DMS153 treated with DMSO at 0.1 percent for 48 hours (cell line): ENCODE results near the gene MNAT1.
"Not testable (repeated sequence)": the region's sequence is repeated elsewhere in the genome, so short reads cannot be mapped to it uniquely, and the experiment has no call there.

ENCODE experiments used
- DNase-seq: peaks from one replicate; lab custom pipeline; 2025; ENCODE audit not compliant: unreplicated experiment; lab: John Stamatoyannopoulos, UW

Gene MNAT1

DNA sequence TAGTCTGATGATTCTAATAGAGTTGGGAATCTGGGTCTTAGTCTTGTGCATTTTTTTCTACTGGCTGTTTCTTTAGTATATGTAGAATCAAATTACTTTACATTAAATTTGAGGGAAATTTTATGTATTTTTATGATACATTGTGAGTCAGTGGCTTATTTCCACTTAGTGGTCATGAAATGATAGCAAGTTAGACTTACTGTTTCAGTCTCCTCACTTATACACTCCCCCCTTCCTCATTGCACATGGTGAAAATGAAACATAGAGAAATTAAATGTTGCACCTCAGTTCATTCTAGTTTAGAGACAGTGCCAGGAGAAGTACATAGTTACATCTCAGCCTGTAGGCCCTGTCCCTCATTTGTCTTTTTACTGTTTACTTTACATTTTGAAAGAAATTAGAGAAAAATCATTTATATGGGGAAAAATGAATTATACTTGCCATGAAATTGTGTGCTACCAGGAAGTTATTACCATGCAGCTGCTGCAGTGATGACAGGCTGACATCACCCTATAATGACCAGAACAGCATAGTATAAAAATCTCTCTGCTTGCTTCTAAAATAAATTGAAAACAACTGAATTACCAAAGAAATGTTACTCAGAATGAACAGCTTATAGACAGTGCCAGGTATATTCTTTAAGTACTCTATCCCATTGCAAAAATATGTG, 133.1 kb downstream of the MNAT1 start:
- no peak for DNase-seq

DNA sequence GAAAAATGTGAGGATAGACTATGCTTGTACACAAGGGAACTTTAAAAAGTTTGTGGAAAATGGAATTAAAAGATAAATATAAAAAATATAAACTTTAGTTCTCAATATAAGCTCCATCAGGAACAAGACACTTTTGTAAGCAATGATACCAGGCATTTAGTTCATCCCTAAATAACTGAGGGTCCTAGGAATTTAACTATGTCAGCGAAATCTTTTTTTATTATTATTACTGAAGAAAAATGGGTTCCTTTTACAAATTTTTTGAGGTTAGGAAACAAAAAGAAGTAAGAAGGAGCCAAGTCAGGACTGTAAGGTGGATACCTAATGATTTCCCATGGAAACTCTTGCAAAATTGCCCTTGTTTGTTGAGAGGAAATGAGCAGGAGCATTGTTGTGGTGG, 143.6 kb downstream of the MNAT1 start:
- no peak for DNase-seq

DNA sequence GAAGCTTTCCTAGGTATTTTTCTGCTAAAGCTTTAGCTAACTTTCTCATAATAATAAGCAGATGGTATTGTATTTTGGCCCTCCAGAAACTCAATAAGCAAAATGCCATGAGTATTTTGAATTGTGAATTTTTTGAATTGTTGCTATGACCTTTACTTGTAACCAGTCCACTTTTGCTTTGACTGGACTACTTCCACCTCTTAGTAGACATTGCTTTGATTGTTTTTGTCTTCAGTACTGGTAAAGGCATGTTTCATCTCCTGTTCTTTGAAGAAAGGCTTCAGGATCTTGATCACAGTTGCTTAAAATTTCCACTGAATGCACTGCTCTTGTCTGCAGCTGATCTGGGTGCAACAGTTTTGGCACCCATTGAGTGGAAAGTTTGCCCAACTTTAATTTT, 144.0 kb downstream of the MNAT1 start:
- DNase-seq, result no peak

DNA sequence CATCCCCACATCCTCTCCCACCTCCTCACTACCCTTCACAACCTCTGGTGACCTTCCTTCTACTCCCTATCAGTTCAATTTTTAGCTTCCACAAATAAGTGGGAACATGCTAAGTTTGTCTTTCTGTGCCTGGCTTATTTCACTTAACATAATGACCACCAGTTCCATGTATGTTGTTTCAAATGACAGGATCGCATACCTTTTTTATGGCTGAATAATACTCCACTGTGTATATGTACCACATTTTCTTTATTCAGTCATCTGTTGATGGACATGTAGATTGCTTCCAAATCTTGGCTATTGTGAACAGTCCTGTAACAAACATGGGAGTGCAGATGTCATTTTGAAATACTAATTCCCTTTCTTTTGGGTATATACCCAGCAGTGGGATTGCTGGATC, 147.7 kb downstream of the MNAT1 start:
- no peak for DNase-seq

DNA sequence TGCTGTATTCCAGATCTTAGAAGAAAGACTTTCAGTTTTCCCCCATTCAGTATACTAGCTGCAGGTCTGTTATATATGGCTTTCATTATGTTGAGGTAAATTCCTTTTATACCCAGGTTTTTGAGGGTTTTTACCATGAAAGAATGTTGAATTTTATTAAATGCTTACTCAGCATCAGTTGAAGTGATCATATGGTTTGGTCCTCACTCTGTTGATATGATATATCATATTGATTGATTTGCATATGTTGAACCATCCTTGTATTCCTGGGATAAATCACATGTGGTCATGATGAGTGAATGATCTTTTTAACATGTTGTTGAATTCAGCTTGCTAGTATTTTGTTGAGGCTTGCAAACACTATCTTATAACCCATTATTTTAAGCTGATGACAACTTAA, 149.6 kb downstream of the MNAT1 start:
- no peak for DNase-seq

DNA sequence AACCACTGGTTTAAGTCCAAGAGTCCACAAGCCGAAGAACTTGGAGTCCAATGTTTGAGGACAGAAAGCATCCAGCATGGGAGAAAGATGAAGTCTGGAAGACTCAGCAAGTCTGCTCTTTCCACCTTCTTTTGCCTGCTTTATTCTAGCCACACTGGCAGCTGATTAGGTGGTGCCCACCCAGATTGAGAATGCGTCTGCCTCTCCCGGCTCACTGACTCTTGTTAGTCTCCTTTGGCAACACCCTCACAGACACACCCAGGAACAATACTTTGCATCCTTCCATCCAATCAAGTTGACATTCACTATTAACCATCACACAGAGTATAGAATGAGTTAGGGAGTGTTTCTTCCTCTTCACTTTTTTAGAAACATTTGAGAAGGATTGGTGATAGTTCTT, 156.1 kb downstream of the MNAT1 start:
- not testable (repeated sequence) for DNase-seq

DNA sequence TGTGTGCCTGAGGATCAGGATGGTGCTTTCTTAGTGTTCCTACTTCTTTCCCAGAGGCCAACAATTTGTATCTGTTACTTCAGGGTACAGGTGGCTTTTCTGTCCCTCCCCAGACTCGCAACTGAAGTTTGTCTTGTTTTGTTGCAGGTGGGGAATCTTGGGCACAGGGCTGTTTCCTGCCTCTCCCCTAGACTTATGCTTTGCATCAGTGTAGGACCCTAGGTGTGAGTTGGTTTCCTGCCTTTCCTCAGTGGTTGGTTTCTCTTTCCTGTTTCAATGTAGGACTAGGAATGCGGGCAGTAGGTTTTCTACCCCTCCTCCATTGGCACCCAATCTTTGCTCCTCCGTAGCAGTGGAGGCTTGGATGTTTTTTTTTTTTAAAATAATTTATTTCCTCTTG, 159.3 kb downstream of the MNAT1 start:
- DNase-seq, result no peak

DNA sequence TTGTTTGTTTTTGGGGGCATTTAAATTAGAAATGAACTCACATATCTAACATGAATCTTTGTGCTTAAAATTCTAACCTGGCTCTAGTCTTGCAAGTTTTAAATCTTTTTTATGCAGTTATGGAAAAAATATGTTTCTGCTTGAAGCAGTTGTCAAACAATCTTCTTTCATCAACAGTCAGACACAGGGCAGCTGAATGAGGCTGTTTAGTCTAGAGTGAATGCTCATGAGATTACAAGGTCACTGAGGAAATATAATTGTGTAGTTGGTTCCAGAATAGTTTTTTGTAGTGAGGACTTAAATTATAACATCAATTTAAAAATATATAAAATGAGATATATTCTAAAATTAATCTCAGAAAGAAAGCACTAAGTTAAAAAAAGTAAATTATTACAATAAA, 169.8 kb downstream of the MNAT1 start:
- no peak for DNase-seq

DNA sequence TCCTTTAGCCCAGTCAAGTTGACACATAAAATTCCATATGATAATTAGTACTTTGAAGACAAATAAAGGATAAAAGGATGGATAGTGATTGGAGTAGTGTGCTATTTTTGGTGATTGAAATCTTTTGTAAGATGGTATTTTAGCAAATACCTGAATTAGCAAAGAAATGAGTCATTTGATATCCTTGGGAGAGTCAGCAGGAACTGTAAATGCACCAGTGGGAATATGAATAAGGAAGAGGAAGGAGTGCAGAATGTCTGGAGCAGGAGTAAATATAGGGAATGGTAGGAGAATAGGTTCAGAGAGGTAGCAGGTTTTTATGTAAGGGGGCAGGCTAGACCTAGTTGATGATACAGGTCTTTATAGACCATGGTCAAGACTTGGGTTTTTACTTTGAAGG, 171.4 kb downstream of the MNAT1 start:
- no peak for DNase-seq

DNA sequence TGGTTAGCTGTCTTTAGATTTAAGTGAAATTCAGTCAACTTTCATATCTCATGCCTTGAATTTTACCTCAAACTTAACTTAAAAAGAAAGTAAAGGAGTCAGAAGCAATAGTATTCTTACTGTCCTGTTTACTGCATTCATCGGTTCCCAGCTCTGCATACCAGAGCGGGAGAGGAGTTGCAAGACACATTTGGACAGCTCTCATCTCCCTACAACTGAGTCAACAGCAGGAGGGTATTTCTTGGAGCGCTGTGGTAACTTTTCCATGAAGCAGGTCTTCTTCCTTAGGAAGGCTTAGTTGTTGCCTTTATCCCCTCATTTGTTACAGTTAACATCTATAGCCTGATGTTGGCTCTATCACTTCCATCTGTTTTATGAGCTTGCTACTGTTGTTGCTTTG, 181.2 kb downstream of the MNAT1 start:
- DNase-seq, result no peak

DNA sequence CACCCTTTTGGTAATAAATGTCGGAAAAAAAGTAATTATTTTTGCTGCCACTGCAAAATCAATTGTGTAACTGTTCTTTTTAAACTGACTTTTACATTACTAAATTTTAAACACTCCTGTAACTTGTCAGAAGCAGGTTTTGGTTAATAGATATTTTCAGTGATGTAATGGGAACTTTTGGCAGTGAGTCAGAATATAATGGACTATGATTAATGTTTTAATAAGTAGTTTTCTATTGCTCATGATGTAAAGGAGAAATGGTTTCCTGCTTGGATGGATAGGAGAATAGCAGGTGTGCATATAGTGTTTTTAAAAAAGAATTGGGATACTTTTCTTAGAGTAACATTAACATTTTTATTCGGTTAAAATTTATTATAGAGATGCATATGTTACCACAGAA, 187.5 kb downstream of the MNAT1 start:
- DNase-seq, result no peak

DNA sequence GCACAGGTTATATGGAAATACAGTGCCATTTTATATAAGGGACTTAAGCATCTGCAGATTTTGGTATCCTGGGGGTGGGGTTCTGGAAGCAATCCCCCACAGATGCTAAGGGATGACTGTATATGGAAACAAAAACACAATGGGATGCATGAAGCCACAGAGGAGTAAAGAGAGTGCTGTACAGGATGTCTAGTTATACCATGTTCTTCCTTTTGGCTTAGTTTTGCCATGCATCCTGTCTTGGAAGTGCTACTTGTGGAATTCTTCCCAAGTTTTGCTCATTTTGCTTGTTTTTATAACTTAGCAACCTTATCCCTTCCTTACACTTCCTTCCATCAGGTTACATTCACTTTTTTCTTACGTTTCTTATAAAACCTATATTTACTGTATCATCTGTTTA, 190.7 kb downstream of the MNAT1 start:
- DNase-seq, result no peak

DNA sequence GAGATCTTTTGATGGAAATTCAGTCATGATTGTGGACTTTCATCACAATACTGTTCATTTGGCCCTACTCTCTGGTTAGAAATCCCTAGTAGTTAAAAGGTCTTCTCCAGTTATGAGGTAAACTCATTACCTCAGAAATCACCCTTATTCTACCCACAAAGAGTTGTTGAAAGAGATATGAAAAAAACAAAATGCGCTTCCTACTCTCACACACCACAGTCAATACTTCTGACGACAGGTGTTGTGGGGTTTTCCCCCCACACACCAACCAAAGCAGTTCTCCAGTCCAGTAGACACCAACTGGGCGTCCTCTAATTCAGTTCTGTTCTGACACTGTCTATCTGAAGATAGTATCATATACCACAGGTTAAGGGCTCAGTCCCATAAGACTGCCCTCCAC, 191.4 kb downstream of the MNAT1 start:
- no peak for DNase-seq

DNA sequence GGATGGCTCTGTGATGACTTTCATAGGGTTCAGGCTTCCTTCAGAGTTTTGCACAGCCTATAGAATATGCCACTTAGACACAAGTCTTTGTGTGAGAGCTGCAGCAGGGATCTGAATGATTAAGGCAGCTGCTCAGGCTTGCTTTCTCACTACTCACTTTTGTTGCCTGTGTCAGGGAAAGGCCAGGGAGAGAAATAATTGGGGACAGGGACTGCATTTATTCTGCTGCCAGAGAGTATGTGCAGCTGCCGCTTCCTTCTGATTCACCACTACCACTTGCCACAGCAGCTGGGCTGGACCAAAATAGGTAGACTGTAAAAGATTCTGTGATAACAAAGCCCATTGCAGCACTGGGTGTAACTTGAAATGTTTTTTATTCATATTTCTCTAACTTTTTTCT, 196.7 kb downstream of the MNAT1 start:
- no peak for DNase-seq

DNA sequence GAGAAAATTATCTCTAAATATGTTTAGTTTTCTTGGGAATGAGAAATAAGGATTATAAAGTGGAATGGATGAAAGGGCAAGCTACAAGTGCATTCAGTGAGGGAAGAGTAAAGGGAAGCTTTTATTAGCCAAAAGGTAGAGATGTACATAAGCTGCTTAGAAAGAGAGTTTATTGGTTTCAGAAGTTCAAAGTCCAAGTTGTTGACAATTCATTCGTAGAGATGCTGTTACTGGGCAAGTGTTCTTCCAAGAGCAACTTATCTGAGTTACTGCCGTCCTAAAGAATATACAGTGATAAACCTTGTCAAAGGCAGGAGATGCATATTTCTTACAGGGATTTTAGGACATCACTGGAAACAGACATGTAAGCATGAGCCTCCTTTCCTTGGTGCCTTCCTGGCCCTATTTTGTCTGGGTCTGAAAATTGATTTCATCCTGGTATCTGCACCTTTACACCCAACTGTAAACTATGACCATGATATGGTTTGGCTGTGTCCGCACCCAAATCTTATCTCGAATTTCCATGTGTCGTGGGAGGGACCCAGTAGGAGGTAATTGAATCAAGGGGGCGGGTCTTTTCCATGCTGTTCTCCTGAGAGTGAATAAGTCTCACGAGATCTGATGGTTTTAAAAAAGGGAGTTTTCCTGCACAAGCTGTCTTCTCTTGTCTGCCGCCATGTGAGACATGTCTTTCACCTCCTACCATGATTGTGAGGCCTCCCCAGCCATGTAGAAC, 199.5 kb downstream of the MNAT1 start:
- no peak for DNase-seq

DNA sequence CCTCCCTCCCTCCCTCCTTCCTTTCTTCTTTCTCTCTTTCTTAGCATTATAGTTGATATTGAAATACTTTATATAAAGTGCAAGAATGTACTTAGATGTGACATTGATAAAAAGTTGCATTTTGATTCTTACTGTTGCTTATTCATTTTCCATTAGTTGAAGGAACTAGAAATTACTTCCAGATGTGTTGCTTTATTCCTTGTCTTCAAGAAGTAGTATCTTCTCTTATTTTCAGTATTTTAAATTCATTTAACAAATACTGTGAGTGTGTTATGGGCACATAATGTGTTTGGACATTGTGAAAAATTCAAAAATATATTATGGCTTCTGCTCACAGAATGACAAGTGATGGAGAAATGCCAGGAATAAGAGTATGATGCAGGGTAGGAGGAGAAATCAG, 200.8 kb downstream of the MNAT1 start:
- DNase-seq, result no peak

DNA sequence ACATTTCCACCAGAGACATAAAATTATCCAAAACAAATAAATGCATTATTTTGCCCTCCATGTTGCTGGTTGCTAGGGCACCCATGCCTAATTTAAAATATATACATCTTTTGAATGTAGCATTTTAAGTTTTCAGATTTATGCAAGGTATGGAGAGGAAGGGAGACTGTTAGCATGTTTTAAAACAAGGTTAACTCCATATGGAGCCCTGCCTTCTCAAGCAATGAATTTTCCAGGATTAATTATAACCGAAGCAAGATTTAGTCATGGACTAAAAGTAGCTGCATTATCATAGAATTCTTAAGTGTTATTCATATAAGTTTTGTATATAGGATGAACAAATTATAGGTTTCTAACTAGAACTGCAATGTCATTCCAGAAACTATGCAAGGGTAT, 209.1 kb downstream of the MNAT1 start:
- DNase-seq, result no peak

DNA sequence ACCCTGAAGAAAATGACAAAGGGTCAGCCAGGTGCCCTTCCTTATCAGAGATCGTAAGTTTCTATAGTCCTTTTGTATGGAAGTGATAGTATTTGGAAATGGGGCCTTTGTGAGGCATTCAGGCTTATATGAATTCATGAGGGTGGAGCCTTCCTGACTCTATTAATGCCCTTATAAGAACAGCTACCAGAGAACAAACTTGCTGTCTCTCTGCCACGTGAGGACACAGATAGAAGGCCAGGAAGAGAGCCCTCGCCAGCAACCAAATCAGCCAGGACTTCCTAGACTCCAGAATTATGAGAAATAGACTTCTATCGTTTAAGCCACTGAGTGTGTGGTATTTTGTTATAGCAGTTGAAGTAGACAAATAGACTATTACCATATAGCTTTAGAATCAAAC, 209.6 kb downstream of the MNAT1 start:
- DNase-seq, result no peak

DNA sequence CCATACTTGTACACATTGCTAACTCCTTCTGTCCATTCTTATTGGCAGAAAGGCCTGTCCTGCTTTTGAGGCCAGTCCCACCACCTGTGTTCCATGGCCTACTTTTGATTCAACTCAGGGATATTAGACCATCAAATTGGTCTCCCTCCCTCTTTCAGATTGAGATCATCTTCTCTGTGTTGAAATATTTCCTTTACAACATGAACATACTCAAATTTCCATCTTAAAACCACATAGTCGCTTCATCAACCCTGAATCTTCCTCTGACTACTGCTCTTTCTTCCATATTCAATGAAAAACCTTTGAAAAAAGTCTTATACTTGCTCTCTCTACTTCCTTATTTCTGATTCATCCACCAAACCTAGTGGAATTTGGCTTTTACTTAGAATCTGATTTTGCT, 211.4 kb downstream of the MNAT1 start:
- no peak for DNase-seq

DNA sequence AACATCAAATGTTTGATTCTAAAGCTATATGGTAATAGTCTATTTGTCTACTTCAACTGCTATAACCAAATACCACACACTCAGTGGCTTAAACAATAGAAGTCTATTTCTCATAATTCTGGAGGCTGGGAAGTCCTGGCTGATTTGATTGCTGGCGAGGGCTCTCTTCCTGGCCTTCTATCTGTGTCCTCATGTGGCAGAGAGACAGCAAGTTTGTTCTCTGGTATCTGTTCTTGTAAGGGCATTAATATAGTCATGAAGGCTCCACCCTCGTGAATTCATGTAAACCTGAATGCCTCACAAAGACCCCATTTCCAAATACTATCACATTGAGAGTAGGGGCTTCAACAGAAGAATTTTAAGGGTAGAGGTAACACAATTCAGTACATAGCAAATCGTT, 212.2 kb downstream of the MNAT1 start:
- no peak for DNase-seq

DNA sequence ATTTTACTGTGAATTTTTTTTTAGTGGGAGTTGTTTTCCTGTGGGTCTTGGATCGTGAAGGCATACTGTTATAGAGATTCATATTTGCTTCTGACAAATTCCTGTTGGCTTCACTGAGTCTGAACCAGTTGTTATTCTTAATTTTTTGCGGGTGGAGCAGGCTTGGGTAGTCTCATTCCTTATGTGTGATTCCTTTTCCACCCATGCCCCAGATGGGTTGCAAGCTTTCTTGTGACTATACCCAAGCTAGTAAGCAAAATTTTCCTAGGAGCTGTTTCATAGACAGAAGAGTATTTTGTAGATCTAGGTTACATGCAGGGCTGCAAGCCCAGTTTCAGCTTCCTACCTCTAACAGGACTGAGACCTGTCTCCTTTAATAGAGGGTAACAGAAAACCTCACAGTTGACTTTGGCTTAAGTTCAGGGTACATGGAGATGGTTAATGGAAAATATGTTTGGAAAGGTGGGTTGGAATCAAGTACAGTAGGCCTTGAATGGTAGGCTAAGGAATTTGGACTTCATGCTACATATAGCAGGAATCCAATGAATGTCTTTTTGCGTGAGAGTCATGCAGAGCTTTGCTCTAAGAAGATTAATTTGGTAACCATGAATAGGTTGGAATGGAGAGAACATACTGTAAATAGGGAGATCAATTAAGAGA, 217.3 kb downstream of the MNAT1 start:
- DNase-seq, result no peak

DNA sequence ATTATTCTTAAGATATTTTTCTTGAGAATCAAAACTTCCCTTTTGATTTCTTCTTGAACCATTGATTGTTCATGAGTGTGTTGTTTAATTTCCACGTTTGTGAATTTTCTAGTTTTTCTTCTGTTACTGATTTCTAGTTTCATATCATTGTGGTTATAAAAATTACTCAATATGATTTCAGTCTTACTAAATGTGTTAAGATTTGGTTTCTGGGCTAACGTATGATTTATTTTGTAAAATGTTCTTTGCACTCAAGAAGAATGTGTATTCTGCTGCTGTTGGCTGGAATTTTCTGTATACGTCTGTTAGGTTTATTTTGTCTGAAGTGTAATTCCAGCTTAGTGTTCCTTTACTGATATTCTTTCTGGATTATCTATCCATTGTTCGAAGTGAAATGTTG, 221.6 kb downstream of the MNAT1 start:
- no peak for DNase-seq

DNA sequence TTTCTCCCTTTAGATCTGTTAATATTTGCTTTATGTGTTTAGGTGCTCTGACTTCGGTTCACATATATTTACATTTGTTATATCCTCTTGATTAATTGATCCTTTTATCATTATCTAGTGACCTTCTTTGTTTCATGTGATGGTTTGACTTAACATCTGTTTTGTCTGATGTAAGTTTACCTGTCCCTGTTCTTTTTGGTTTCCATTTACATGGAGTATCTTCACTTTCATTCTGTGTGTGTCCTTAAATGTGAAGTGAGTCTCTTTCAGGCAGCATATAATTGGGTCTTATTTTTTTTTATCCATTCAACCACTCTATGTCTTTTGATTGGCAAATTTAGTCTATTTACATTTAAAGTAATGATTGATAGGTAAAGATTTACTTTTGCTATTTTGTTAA, 222.1 kb downstream of the MNAT1 start:
- no peak for DNase-seq
